HepG2 (cell line): ENCODE measurements around the gene FITM1. TPM values are rescaled to one million over a fixed set of nuclear protein-coding genes. Genes with fewer than 3 reads are reported as not detected.

ENCODE experiments used
- BCL6 ChIP-seq: IDR thresholded peaks from 2 replicates; pipeline ENCODE4 v1.6.1; 2016; ENCODE audit warnings: missing genetic modification reagents, missing compliant biosample characterization
- EHMT2 ChIP-seq: fragments of 200-600 bp; sonication (generic); IDR thresholded peaks from 2 replicates; pipeline ENCODE4 v1.7.0; 2017; ENCODE audit warnings: antibody characterized with exemption, low read depth, low read length, borderline replicate concordance
- ELF3 ChIP-seq: IDR thresholded peaks from 2 replicates; pipeline ENCODE4 v1.6.1; 2016; ENCODE audit warnings: missing genetic modification reagents, missing compliant biosample characterization
- HCFC1 ChIP-seq: fragments of 150-350 bp; IDR thresholded peaks from 2 replicates; pipeline ENCODE4 v1.6.1; 2014; ENCODE audit warnings: low read depth, low read length
- MATR3 ChIP-seq: sonication (generic); formaldehyde crosslinking; IDR thresholded peaks from 2 replicates; pipeline ENCODE4 v1.4.0; 2020; ENCODE audit warnings: missing genetic modification reagents
- PAWR ChIP-seq: sonication (generic); formaldehyde crosslinking; IDR thresholded peaks from 2 replicates; pipeline ENCODE4 v1.4.0; 2020; ENCODE audit warnings: missing genetic modification reagents, mild to moderate bottlenecking, borderline replicate concordance
- SMAD1 ChIP-seq: sonication (generic); formaldehyde crosslinking; IDR thresholded peaks from 2 replicates; pipeline ENCODE4 v1.4.0; 2020; ENCODE audit warnings: missing genetic modification reagents, low read depth, mild to moderate bottlenecking, borderline replicate concordance
- TCF12 ChIP-seq, 2 experiments: fragments of 450-650 bp in 1 of 2; sonication (generic) in 1 of 2; formaldehyde crosslinking in 1 of 2; IDR thresholded peaks; 2 replicates each; pipeline versions ENCODE4 v1.6.1 to v1.8.0; 2017 to 2022; ENCODE audit warnings: antibody characterized with exemption in 1 of 2, mild to moderate bottlenecking in 1 of 2, missing genetic modification reagents in 1 of 2, moderate library complexity in 1 of 2
- TRIM24 ChIP-seq: sonication (generic); formaldehyde crosslinking; IDR thresholded peaks from 2 replicates; pipeline ENCODE4 v1.8.0; 2022; ENCODE audit warnings: mild to moderate bottlenecking, missing genetic modification reagents
- ZBTB7B ChIP-seq: sonication (generic); formaldehyde crosslinking; IDR thresholded peaks from 2 replicates; pipeline ENCODE4 v1.4.0; 2020; ENCODE audit warnings: missing genetic modification reagents
- ZNF20 ChIP-seq: sonication (generic); formaldehyde crosslinking; IDR thresholded peaks from 2 replicates; pipeline ENCODE4 v1.4.0; 2020; ENCODE audit warnings: mild to moderate bottlenecking, moderate library complexity, missing genetic modification reagents
- ZNF3 ChIP-seq: IDR thresholded peaks from 2 replicates; pipeline ENCODE4 v1.7.0; 2017; ENCODE audit warnings: inconsistent platforms
- ZNF30 ChIP-seq: sonication (generic); formaldehyde crosslinking; IDR thresholded peaks from 2 replicates; pipeline ENCODE4 v1.5.0; 2020; ENCODE audit warnings: mild to moderate bottlenecking, missing genetic modification reagents
- ZNF382 ChIP-seq: sonication (generic); formaldehyde crosslinking; IDR thresholded peaks from 2 replicates; pipeline ENCODE4 v1.5.0; 2020; ENCODE audit warnings: missing genetic modification reagents, mild to moderate bottlenecking, borderline replicate concordance
- ZNF383 ChIP-seq: sonication (generic); formaldehyde crosslinking; IDR thresholded peaks from 2 replicates; pipeline ENCODE4 v1.4.0; 2020; ENCODE audit warnings: missing genetic modification reagents, mild to moderate bottlenecking, borderline replicate concordance
- ZNF546 ChIP-seq: sonication (generic); formaldehyde crosslinking; conservative IDR thresholded peaks from 2 replicates; pipeline ENCODE4 v1.8.1; 2023; ENCODE audit warnings: mild to moderate bottlenecking, missing genetic modification reagents
- ZNF549 ChIP-seq: sonication (generic); formaldehyde crosslinking; IDR thresholded peaks from 2 replicates; pipeline ENCODE4 v1.5.0; 2020; ENCODE audit warnings: missing genetic modification reagents
- ZNF629 ChIP-seq: sonication (generic); formaldehyde crosslinking; conservative IDR thresholded peaks from 2 replicates; pipeline ENCODE4 v1.5.0; 2020; ENCODE audit warnings: missing genetic modification reagents
- ZNF674 ChIP-seq: sonication (generic); formaldehyde crosslinking; IDR thresholded peaks from 2 replicates; pipeline ENCODE4 v1.5.0; 2020; ENCODE audit warnings: low read depth, mild to moderate bottlenecking, missing genetic modification reagents
- ZSCAN30 ChIP-seq: sonication (generic); formaldehyde crosslinking; IDR thresholded peaks from 2 replicates; pipeline ENCODE4 v1.5.0; 2020; ENCODE audit warnings: mild to moderate bottlenecking, missing genetic modification reagents
- ZZZ3 ChIP-seq: sonication (generic); formaldehyde crosslinking; IDR thresholded peaks from 2 replicates; pipeline ENCODE4 v1.4.0; 2020; ENCODE audit warnings: missing genetic modification reagents, mild to moderate bottlenecking, borderline replicate concordance
- polyA plus RNA-seq, 8 experiments: library from polyadenylated mRNA; depleted of rRNA in 3 of 8; stranded (reverse) in 7 of 8; unstranded in 1 of 8; fragments of >200 nt; fragmentation: Illumina TruSeq in 4 of 8; extraction: Trizol in 4 of 8; gene quantifications; 2 replicates each; pipeline versions ENCODE4 v1.2.1 to v1.2.3, GENCODE V29; 2011 to 2016; ENCODE audit warnings: low read depth in 4 of 8, missing spikeins in 1 of 8, mixed read lengths in 1 of 8; ENCODE audit not compliant: insufficient read depth in 1 of 8
- total RNA-seq, 5 experiments: library from RNA; depleted of rRNA; stranded (reverse); fragments of >200 nt; fragmentation: Illumina TruSeq; extraction: Trizol; gene quantifications; 2 replicates each; pipeline ENCODE4 v1.2.3, GENCODE V29; 2016; ENCODE audit warnings: low read depth in 1 of 5
- TF ChIP-seq, protein P1 (sequence below): sonication (generic); formaldehyde crosslinking; IDR thresholded peaks from 2 replicates; pipeline ENCODE4 v1.5.1; 2020; ENCODE audit warnings: missing genetic modification reagents, mild to moderate bottlenecking, borderline replicate concordance
- TF ChIP-seq, protein P2 (sequence below): sonication (generic); formaldehyde crosslinking; IDR thresholded peaks from 2 replicates; pipeline ENCODE4 v1.4.0; 2020; ENCODE audit warnings: low read depth, missing genetic modification reagents
- TF ChIP-seq, protein P3 (sequence below), 2 experiments: sonication (generic) in 1 of 2; formaldehyde crosslinking in 1 of 2; IDR thresholded peaks; 2 replicates each; pipeline versions ENCODE4 v1.4.0 to v1.6.1; 2018 to 2020; ENCODE audit warnings: missing genetic modification reagents in 2 of 2, borderline replicate concordance in 1 of 2, low read depth in 1 of 2, mild to moderate bottlenecking in 1 of 2, missing biosample characterization in 1 of 2

The FITM1 gene
- total and polyA plus RNA-seq, 2 of the 13 experiments (the other 11 are each of a cell fraction or from before 2014, with no cell fraction given): 2.7 to 5.8 TPM

DNA sequence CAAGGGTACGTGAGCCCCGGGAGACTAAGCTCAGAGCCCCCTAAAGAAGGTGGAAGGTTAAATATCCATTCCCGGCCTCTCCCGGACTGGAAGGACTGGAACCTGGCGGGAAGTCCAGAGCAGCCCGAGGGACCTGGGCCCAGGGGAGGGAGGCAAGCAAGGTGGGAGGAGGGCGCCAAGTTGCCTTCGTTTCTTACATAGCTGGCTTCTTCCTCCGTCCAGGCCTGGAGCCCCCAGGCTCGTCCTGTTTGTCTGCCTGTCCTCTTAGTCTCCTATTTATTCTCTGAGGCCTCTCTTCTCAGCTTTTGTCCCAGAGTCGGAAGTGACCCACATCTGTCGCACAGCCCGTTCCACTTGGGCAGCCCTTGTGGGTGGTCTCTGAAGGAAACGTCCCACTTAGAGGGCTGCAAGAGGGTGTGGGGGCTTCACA is 35.6 kb upstream of the FITM1 start (continued):
- TF ChIP-seq, protein P1, sequence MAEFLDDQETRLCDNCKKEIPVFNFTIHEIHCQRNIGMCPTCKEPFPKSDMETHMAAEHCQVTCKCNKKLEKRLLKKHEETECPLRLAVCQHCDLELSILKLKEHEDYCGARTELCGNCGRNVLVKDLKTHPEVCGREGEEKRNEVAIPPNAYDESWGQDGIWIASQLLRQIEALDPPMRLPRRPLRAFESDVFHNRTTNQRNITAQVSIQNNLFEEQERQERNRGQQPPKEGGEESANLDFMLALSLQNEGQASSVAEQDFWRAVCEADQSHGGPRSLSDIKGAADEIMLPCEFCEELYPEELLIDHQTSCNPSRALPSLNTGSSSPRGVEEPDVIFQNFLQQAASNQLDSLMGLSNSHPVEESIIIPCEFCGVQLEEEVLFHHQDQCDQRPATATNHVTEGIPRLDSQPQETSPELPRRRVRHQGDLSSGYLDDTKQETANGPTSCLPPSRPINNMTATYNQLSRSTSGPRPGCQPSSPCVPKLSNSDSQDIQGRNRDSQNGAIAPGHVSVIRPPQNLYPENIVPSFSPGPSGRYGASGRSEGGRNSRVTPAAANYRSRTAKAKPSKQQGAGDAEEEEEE: peak; percentile 13; the same call in 1 of the 2 replicates
- TF ChIP-seq BCL6 (CRISPR knock-in tag) (no peak), ZNF3 (CRISPR knock-in tag) (no peak), TRIM24 (no peak), EHMT2 (no peak), ZBTB7B (no peak), ZNF546 (CRISPR knock-in tag) (no peak), ZNF674 (CRISPR knock-in tag) (0 out of 2 replicates have a peak, but pooled peaks have one; percentile 3), TCF12 (IDR thresholded peaks at IDR 0.05) (no peak), TCF12 (CRISPR knock-in tag; IDR thresholded peaks at IDR 0.05) (no peak; the same call in 1 of the 2 replicates), ZNF30 (CRISPR knock-in tag) (no peak), ZSCAN30 (CRISPR knock-in tag) (no peak), ZZZ3 (CRISPR knock-in tag) (0 out of 2 replicates have a peak, but pooled peaks have one; percentile 16), ZNF20 (peak; percentile 82; the same call in 1 of the 2 replicates), ZNF629 (CRISPR knock-in tag) (no peak), PAWR (CRISPR knock-in tag) (peak; percentile 27; the same call in 1 of the 2 replicates), ZNF382 (no peak), MATR3 (CRISPR knock-in tag) (no peak), ZNF549 (CRISPR knock-in tag) (no peak), ELF3 (CRISPR knock-in tag) (no peak), HCFC1 (no peak), SMAD1 (CRISPR knock-in tag) (no peak), ZNF383 (peak; percentile 97)
- TF ChIP-seq, protein P2, sequence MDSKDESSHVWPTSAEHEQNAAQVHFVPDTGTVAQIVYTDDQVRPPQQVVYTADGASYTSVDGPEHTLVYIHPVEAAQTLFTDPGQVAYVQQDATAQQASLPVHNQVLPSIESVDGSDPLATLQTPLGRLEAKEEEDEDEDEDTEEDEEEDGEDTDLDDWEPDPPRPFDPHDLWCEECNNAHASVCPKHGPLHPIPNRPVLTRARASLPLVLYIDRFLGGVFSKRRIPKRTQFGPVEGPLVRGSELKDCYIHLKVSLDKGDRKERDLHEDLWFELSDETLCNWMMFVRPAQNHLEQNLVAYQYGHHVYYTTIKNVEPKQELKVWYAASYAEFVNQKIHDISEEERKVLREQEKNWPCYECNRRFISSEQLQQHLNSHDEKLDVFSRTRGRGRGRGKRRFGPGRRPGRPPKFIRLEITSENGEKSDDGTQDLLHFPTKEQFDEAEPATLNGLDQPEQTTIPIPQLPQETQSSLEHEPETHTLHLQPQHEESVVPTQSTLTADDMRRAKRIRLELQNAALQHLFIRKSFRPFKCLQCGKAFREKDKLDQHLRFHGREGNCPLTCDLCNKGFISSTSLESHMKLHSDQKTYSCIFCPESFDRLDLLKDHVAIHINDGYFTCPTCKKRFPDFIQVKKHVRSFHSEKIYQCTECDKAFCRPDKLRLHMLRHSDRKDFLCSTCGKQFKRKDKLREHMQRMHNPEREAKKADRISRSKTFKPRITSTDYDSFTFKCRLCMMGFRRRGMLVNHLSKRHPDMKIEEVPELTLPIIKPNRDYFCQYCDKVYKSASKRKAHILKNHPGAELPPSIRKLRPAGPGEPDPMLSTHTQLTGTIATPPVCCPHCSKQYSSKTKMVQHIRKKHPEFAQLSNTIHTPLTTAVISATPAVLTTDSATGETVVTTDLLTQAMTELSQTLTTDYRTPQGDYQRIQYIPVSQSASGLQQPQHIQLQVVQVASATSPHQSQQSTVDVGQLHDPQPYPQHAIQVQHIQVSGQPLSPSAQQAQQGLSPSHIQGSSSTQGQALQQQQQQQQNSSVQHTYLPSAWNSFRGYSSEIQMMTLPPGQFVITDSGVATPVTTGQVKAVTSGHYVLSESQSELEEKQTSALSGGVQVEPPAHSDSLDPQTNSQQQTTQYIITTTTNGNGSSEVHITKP (CRISPR knock-in tag): peak; percentile 10; the same call in 1 of the 2 replicates
- TF ChIP-seq, protein P3, sequence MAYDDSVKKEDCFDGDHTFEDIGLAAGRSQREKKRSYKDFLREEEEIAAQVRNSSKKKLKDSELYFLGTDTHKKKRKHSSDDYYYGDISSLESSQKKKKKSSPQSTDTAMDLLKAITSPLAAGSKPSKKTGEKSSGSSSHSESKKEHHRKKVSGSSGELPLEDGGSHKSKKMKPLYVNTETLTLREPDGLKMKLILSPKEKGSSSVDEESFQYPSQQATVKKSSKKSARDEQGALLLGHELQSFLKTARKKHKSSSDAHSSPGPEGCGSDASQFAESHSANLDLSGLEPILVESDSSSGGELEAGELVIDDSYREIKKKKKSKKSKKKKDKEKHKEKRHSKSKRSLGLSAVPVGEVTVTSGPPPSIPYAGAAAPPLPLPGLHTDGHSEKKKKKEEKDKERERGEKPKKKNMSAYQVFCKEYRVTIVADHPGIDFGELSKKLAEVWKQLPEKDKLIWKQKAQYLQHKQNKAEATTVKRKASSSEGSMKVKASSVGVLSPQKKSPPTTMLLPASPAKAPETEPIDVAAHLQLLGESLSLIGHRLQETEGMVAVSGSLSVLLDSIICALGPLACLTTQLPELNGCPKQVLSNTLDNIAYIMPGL (CRISPR knock-in tag; IDR thresholded peaks at IDR 0.05; ENCODE audit: borderline replicate concordance in 1 of 2, low read depth in 1 of 2): peak in 1 of 2 experiments; percentile 3; a peak in 1 of 4 replicates
